Ovary (tissue), 9 donors: ENCODE data around the gene PDCD7. TPM values are rescaled to one million over a fixed set of nuclear protein-coding genes. Genes with fewer than 3 reads are reported as not detected.

Experiments used
- DNase-seq, 5 donors: peaks; one replicate each; pipeline ENCODE4 v3.0.0-alpha.2; 2019 to 2020
- H3K27ac ChIP-seq, 2 donors: fragments of 200-600 bp; one replicate each; pipeline versions ENCODE4 v1.5.1 to v1.8.0; 2019 to 2022
- H3K27me3 ChIP-seq: fragments of 200-600 bp; one replicate; pipeline ENCODE4 v1.8.0; 2022
- H3K36me3 ChIP-seq: fragments of 200-600 bp; sonication (generic); one replicate; pipeline ENCODE4 v1.5.1; 2019
- H3K4me1 ChIP-seq: one replicate; pipeline ENCODE4 v1.8.1; 2013; ENCODE audit warnings: mild to moderate bottlenecking, moderate library complexity; ENCODE audit not compliant: insufficient read depth
- H3K4me3 ChIP-seq: fragments of 200-600 bp; sonication (generic); one replicate; pipeline ENCODE4 v1.5.1; 2017
- H3K9me3 ChIP-seq, 2 donors: fragments of 200-600 bp in 1 of 2; sonication (generic) in 1 of 2; one replicate each; pipeline versions ENCODE4 v1.5.1 to v1.8.1; 2013 to 2019; ENCODE audit warnings: mild to moderate bottlenecking in 1 of 2, moderate library complexity in 1 of 2
- CTCF ChIP-seq, 3 donors: fragments of 450-650 bp in 2 of 3; fragments of 200-600 bp in 1 of 3; IDR thresholded peaks; one replicate each; pipeline versions ENCODE4 v1.5.1 to v1.8.0; 2016 to 2022; ENCODE audit warnings: antibody characterized with exemption in 3 of 3, mild to moderate bottlenecking in 1 of 3
- EP300 ChIP-seq: sonication (generic); formaldehyde crosslinking; IDR thresholded peaks from one replicate; pipeline ENCODE4 v1.6.1; 2017; ENCODE audit warnings: antibody characterized with exemption
- POLR2A ChIP-seq: fragments of 450-650 bp; IDR thresholded peaks from one replicate; pipeline ENCODE4 v1.6.1; 2017; ENCODE audit warnings: antibody characterized with exemption, mild to moderate bottlenecking, moderate library complexity
- WGBS, 3 donors: extraction: QIAGEN DNeasy Blood & Tissue Kit in 1 of 3; methylation state at CpG; one replicate each; pipeline versions ENCODE4 v1.1.5 to v1.1.7; 2013 to 2017; 5-methylcytosine and 5-hydroxymethylcytosine counted together
- intact Hi-C, 4 donors: fragments of 100-400 bp; cut with DNase I; formaldehyde crosslinking; loops; one replicate each; pipeline versions ENCODE4 v1.11.0 to v1.15.1; 2022 to 2023
- polyA plus RNA-seq, 2 donors: library from polyadenylated mRNA; stranded (reverse); fragments of 200-250 nt in 1 of 2; fragments of 350-450 nt in 1 of 2; fragmentation: Illumina TruSeq in 1 of 2; extraction: RNeasy Lipid Tissue Mini Kit (QIAGEN cat#74804) in 1 of 2; gene quantifications; one replicate each; pipeline ENCODE4 v1.2.3, GENCODE V29; 2013 to 2014
- total RNA-seq, 7 donors: library from RNA; depleted of rRNA in 2 of 7; stranded (reverse); fragments of >200 nt in 2 of 7; fragmentation: NEBNext Ultra II Directional in 3 of 7; extraction: Animal tissue kit (Norgen Biotek cat#: 25700) in 3 of 7; gene quantifications; one replicate each; pipeline versions ENCODE4 v1.1.0 to v1.2.4, GENCODE V29; 2016 to 2023
- donor health status: DM: no; HTN: no; CAD: no; lungs with moderate emphysema.
- donor health status: DM: no; HTN: no; CAD: no.
- donor health status: Bipolar disorder and iron deficiency.
- donor health status: DM: yes; HTN: yes; CAD: no.
- donor health status: DM: no; HTN: no; CAD: no.
- donor health status: DM: yes; HTN: yes; CAD: no.

The PDCD7 gene
- total and polyA plus RNA-seq, 9 donors: 16.4 to 41.1 (median 29.8) TPM

GRCh38 chr15:65171428-65171827 lies 37.8 kb upstream of the PDCD7 start:
- H3K27me3 ChIP-seq: no peaks in the 10 kb centered on the region
- TF ChIP-seq POLR2A (no peak), CTCF (IDR thresholded peaks at IDR 0.05) (no peak), EP300 (no peak)
- no peak for DNase-seq
- H3K4me1 ChIP-seq: no peaks in the 10 kb centered on the region
- H3K9me3 ChIP-seq: no peaks in the 10 kb centered on the region
- 92 to 96% (median 95%) methylated on average over 5 of the region's 5 CpGs for WGBS, 3 donors
- H3K4me3 ChIP-seq: no peak overlapping the region
- H3K36me3 ChIP-seq: no peaks in the 10 kb centered on the region
- intact Hi-C loops: no loop called here
- H3K27ac ChIP-seq: no peak overlapping the region

GRCh38 chr15:65165875-65166274 lies 32.3 kb upstream of the PDCD7 start:
- intact Hi-C loops: no loop called here
- Histone ChIP-seq H3K9me3 (no peaks in the 10 kb centered on the region), H3K27me3 (no peaks in the 10 kb centered on the region), H3K4me3 (no peak overlapping the region), H3K36me3 (no peaks in the 10 kb centered on the region), H3K27ac (no peak overlapping the region), H3K4me1 (no peaks in the 10 kb centered on the region)
- WGBS, 3 donors: 89 to 93% (median 91%) methylated on average over 2 of the region's 2 CpGs
- DNase-seq: no peak
- TF ChIP-seq POLR2A (no peak), EP300 (no peak), CTCF (IDR thresholded peaks at IDR 0.05) (no peak)

DNA sequence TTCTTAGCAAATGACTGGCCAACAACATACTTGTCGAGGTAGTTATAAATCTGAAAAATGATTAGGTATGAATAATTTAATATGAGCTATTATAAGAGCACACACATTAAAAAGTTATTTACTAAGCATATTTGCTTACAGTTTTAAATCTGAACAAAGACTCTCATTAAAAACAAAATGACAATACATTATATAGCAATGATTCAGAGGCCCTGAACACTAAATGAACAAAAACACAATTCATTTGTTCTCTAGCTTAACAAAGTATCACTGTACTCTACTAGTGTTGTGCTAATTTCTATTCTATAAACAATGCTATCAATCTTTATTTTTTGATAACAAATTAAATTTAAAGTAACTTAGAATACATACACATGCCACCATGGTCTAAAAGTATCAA lies 30.5 kb upstream of the PDCD7 start:
- 64 to 76% (median 68%) methylated on average over 1 of the region's 1 CpG for WGBS, 3 donors
- Histone ChIP-seq H3K4me3 (no peak overlapping the region), H3K27me3 (no peaks in the 10 kb centered on the region), H3K36me3 (no peaks in the 10 kb centered on the region), H3K4me1 (no peaks in the 10 kb centered on the region), H3K9me3 (no peaks in the 10 kb centered on the region), H3K27ac (no peak overlapping the region)
- DNase-seq: no peak
- TF ChIP-seq EP300 (no peak), CTCF (IDR thresholded peaks at IDR 0.05) (no peak), POLR2A (no peak)
- intact Hi-C loops: no loop called here

DNA sequence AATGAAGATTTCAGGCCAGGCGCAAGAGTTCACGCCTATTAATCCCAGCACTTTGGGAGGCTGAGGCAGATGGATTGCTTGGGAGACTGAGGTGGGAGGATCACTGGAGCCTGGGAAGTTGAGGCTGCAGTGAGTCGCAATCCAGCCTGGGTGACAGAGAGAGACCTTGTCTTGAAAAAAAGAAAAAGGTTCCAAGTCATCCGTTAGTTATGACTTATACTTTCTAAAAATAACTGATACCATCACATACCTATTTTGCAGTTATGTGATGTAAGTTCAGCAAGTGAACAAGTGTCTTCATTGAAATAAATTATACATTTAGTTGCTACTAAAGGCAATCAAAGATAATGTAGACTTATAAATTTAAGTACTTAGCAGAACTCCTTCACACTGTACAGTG lies 29.4 kb upstream of the PDCD7 start:
- Histone ChIP-seq H3K27ac (no peak overlapping the region), H3K4me1 (no peaks in the 10 kb centered on the region), H3K4me3 (no peak overlapping the region), H3K36me3 (no peaks in the 10 kb centered on the region), H3K27me3 (no peaks in the 10 kb centered on the region), H3K9me3 (no peaks in the 10 kb centered on the region)
- DNase-seq: no peak
- TF ChIP-seq CTCF (IDR thresholded peaks at IDR 0.05): no peak
- TF ChIP-seq POLR2A: no peak
- TF ChIP-seq EP300: no peak
- intact Hi-C loops: no loop called here
- 86 to 88% (median 87%) methylated on average over 4 of the region's 4 CpGs for WGBS, 3 donors

DNA sequence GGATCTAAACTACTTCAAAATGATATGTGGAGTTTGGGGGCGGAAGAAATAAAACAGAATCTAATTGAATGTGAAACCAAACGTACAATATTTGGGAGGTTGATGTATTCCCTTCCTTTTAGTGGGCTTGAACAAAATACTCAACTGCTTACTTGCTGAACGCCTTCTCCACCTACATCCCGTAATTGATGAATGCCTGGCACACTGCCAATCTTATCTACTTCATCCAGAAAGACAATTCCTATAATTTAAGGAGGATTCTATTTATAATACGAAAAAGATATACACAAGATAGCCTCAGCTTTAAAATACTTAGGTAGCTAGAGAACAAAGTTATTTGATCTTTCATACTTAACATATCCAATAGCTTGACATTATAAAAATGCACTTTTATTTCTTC lies 23.1 kb upstream of the PDCD7 start:
- no peaks in the 10 kb centered on the region for H3K27me3 ChIP-seq
- no peaks in the 10 kb centered on the region for H3K36me3 ChIP-seq
- DNase-seq: no peak
- H3K27ac ChIP-seq: no peak overlapping the region
- no peaks in the 10 kb centered on the region for H3K4me1 ChIP-seq
- 66 to 67% (median 67%) methylated on average over 5 of the region's 5 CpGs for WGBS, 3 donors
- TF ChIP-seq CTCF (IDR thresholded peaks at IDR 0.05) (no peak), POLR2A (no peak), EP300 (no peak)
- no peaks in the 10 kb centered on the region for H3K9me3 ChIP-seq
- H3K4me3 ChIP-seq: no peak overlapping the region
- intact Hi-C loops: no loop called here
